ENCODE data around the gene PLB1.
"Not testable (repeated sequence)": the region's sequence is repeated elsewhere in the genome, so short reads cannot be mapped to it uniquely, and the experiment has no call there.

Gene PLB1

DNA sequence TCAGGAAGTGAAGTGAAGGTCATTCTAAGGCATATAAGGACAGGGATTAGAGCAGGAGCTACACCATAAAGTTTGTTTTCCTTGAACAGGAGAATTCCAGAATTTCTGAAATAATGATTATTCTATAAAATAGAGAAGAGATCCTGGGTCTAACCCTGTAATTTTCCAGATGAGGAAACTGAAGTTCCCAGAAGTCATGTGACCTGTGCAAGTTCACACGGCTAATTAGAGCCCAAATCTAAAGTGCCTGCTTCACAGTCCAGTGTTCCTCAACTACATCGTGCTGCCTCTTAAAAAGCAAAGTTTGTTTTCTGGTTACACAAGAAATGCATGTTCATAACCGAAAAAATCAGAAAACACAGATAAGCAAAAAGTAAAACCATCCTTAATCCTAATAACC, 34.9 kb downstream of the PLB1 start:
- no peak for DNase-seq (ENCODE audit: extremely low read depth in 1 of 2, low read depth in 1 of 2)

GRCh38 chr2:28532399-28532798, 36.5 kb downstream of the PLB1 start:
- DNase-seq (ENCODE audit: extremely low read depth in 1 of 2, low read depth in 1 of 2), result no peak

DNA sequence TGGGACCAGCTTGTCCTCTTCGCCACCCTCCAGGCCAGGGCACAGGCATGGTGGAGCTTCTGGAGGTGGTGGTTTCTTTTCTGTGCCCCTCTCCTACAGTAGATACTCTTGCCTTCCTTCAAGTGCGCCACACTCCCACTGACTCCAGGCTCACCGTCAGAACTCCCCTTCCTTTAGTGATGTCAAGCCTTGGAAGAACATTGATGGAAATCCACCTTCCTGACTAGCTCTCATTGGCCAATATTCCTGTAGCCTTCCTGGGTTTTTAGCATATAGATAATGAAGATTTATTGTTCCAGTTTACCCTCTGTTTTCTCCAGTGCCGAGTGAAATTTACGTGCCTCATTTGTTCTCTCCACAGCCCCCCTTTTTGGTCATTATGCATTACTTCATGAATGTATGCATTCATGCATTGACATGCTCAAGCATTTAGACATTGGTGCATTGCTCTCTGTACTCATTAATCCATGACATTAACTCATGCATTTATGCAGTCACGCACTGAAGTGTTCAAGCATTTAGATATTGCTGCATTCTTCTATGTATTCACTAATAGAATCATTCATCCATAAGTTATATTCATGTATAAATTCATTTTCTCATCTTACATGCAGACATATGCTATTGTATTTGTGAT, 37.3 kb downstream of the PLB1 start:
- DNase-seq (ENCODE audit: extremely low read depth in 1 of 2, low read depth in 1 of 2), result no peak

GRCh38 chr2:28534817-28535216, 39.0 kb downstream of the PLB1 start:
- no peak for DNase-seq (ENCODE audit: extremely low read depth in 1 of 2, low read depth in 1 of 2)

DNA sequence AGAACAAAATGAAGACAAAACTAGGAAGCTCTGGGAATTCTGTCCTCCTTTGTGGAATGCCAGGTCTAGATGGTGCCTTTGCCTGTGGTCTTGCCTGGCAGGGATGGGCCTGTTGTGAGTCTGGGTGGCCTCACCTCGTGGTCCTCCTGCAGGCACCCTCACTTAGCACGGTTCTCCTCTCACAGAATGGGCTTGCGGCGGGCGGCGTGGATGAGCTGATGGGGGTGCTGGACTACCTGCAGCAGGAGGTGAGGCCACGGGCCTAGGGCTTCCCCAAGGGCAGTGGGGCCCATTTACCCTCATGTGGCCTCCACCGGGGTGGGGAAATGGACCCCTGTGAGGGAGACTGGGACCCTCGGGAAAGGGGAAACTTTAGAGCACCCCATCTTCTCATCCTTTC, 42.3 kb downstream of the PLB1 start:
- no peak for DNase-seq (ENCODE audit: extremely low read depth in 1 of 2, low read depth in 1 of 2)

GRCh38 chr2:28538652-28539051, 42.8 kb downstream of the PLB1 start:
- DNase-seq (ENCODE audit: extremely low read depth in 1 of 2, low read depth in 1 of 2), result no peak

DNA sequence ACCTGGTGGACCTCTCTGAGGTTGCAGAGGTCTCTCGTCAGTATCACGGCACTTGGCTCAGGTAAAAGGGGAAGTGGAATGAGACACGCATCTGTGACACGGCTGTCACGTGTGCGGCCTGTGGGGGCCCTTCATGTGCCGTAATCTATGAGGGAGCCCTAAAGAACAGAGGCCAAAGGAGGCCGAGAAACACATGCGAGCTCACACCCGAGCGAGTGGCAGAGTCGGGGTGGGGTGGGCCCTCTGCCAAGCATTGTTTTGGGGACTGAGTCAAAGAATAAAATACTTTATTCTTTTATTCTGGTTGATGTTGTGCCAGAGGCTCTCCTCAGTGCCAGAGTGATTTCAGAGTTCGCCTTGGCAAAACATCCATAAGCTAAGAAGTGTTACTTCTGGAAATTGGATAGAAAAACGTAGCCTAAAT, 43.3 kb downstream of the PLB1 start:
- no peak for DNase-seq (ENCODE audit: extremely low read depth in 1 of 2, low read depth in 1 of 2)

GRCh38 chr2:28543316-28544035, 47.6 kb downstream of the PLB1 start:
- no peak for DNase-seq (ENCODE audit: extremely low read depth in 1 of 2, low read depth in 1 of 2)

GRCh38 chr2:28544036-28544346, 48.1 kb downstream of the PLB1 start:
- DNase-seq (ENCODE audit: extremely low read depth in 1 of 2, low read depth in 1 of 2), result no peak

DNA sequence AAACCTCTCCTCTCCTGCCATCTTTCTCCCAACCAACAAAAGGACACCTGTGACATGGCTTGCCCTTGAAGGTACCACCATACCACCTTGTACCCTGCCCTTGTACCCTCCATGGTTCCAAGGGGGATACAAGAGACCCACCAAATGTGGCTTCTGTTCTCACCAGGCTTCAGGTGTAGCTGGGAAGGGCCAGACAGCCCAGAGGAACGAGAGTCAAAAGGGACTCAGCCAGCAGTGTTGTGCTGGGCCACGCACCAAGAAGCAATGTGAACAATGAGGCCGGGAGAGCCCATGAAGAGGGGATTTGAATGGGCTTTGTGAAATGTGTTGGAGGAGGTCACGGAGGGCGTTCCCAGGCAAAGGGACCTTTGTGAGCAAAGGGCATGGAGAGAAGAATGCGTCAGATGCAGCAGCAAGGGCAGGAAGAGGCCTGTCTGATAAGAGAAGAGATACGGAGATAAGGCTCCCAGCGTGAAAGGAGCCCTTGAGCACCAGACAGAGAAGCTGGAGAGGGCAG, 48.6 kb downstream of the PLB1 start:
- peak in 1 of 2 donors; percentile 18 for DNase-seq (ENCODE audit: extremely low read depth in 1 of 2, low read depth in 1 of 2)

DNA sequence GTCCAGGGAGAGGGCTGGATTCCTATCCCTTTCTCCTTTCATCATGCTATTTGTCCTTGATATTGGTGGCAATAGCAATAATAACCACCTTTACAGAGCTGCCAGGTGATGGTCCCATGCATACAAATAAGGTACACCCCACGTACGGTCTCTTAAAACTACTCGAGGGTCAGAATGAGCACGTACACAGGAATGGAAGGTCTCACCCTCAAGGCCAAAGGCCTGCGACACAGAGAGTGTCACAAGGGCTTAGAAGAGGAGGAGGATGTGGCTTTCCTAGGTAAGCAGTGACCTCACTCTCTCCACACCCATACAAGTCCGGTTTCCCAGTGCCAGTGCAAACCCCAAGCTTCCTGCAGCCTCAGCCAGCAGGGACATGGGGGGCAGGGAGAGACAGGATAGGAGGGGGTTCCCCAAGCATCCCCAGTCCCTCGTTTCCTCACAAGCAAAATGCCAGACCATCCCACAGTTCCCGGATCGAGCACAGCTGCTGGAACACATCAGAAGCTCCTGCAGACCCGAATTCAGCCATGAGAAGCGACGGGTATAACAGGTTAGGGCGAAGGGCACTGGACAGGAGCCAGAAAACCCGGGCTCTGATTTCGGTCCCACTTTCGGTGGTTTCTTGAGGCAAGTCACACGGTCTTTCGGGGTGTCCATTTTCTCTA, 49.2 kb downstream of the PLB1 start:
- peak in 1 of 2 donors; percentile 34 for DNase-seq (ENCODE audit: extremely low read depth in 1 of 2, low read depth in 1 of 2)

GRCh38 chr2:28545590-28546200, 49.8 kb downstream of the PLB1 start:
- peak in 1 of 2 donors; percentile 25 for DNase-seq (ENCODE audit: extremely low read depth in 1 of 2, low read depth in 1 of 2)

DNA sequence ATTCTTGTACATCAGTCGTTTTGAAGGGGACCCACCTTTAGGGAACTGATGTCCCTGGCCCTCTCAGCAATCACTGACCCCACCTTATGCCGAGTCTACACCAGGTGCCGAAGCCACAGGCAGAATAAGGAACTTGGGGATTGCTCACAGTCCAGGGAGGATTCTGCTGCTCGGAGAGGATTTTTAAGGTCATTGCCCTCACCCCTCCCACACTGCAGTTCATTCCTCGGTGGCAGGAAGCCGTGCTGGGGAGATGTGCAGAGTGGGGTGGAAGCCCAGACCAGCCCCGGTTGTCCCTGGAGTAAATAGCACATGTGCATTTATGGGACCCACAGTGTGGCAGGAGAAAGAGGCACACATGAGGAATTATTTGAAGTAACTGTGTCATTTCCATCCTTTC, 50.4 kb downstream of the PLB1 start:
- no peak for DNase-seq (ENCODE audit: extremely low read depth in 1 of 2, low read depth in 1 of 2)

DNA sequence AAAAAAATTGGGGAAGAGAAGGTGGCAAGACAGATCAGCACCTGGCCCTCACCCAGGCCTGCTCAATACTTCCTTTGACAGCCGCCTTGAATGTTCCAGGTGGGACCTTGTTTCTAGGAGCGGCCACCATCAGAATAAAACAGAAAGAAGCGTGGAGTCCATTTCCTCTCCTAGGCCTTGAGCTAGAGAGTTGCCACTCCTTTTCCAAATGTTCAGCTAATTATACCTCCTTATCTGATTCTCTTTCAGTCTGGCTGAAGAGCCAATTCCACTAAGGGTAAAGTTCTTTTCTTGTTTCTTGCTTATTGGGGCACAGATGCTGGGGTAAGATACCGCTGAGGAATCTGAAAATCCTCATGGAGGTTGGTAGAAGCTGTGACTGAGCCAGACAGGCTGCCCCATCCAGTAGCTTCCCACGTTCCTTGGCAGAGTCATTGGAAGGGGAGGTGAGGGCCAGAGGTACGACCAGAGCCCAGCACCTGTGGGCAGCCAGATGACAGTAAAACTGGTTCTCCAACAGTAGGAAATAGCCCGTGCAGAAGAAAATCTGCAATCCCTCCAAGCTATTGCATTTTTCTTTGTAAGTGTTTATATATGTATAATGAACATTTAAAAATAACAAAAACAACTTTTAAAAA, 51.5 kb downstream of the PLB1 start:
- no peak for DNase-seq (ENCODE audit: extremely low read depth in 1 of 2, low read depth in 1 of 2)

GRCh38 chr2:28547906-28548600, 52.2 kb downstream of the PLB1 start:
- DNase-seq (ENCODE audit: extremely low read depth in 1 of 2, low read depth in 1 of 2), result no peak

DNA sequence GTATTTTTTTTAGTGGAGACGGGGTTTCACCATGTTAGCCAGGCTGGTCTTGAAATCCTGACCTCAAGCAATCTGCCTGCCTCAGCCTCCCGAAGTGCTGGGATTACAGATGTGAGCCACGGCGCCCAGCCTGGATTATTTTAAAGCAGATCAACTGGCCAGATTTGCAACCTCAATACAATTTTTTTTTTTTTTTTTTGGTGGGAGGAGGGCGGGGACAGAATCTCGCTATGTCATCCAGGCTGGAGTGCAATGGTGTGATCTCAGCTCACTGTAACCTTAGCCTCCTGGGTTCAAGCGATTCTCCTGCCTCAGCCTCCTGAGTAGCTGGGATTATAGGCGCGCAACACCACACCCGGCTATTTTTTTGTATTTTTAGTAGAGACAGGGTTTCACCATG, 54.5 kb downstream of the PLB1 start:
- not testable (repeated sequence) for DNase-seq (ENCODE audit: extremely low read depth in 1 of 2, low read depth in 1 of 2)

- DNase-seq (ENCODE audit: extremely low read depth in 1 of 2, low read depth in 1 of 2), result no peak
Observed at GRCh38 chr2:28552045-28552823, 56.4 kb downstream of the PLB1 start.

DNA sequence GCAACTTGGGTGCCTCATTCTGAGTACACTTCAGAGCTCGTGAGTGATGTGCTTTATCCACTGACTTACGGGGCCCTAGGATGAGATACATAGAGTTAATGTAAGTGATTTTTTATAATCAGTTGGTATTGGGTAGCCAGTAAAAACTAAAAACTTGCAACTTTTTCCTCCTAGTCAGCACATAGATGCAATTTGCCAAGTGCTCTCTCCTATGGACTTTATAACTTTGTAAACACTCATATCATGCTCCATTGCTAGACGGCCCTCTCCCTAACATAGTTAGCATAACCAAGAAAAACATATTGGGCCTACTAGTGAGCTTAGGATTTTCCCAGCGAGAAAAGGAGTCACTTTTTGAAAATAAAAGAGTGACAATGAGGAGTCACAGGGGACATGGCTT, 60.4 kb downstream of the PLB1 start:
- DNase-seq (ENCODE audit: extremely low read depth in 1 of 2, low read depth in 1 of 2), result no peak

- DNase-seq (ENCODE audit: extremely low read depth in 1 of 2, low read depth in 1 of 2), result no peak
Observed at GRCh38 chr2:28557389-28558131, 61.7 kb downstream of the PLB1 start.

Measured in stimulated activated CD8-positive, alpha-beta memory T cell treated with anti-CD3 and anti-CD28 coated beads, Interleukin-7, amount 100 ng/mL, for 48 hours (primary cell).